Naive thymus-derived CD4-positive, alpha-beta T cell (primary cell): Measurements from ENCODE around the gene CIPC. TPM values are rescaled to one million over a fixed set of nuclear protein-coding genes. Genes with fewer than 3 reads are reported as not detected.

ENCODE experiments used
- ATAC-seq: fragments of 150-1000 bp; cut with Tn5 transposase; 2 replicates; pipeline ENCODE4 v1.10.0; 2021; ENCODE audit warnings: mild to moderate bottlenecking, moderate library complexity
- CTCF ChIA-PET: fragments of 350-600 bp; sonication (Branson Sonifier 250); formaldehyde crosslinking; loops from one replicate; lab custom pipeline; 2021; ENCODE audit warnings: antibody characterized with exemption; lab: Charles Lee
- POLR2A ChIA-PET: fragments of 350-600 bp; sonication (Branson Sonifier 250); formaldehyde crosslinking; loops from one replicate; lab custom pipeline; 2021; ENCODE audit warnings: antibody characterized with exemption, inconsistent platforms; lab: Charles Lee
- DNase-seq, 9 donors: peaks; one replicate each; pipeline versions ENCODE4 v3.0.0 to v3.0.0-alpha.2; 2020 to 2022; ENCODE audit warnings: mixed read lengths in 1 of 9
- H3K27ac ChIP-seq: one replicate; pipeline ENCODE4 v1.7.0; 2013; ENCODE audit warnings: mild to moderate bottlenecking, low read depth, low read length, moderate library complexity
- H3K27me3 ChIP-seq, 2 donors: one replicate each; pipeline ENCODE4 v1.7.0; 2013; ENCODE audit warnings: low read length in 2 of 2, mild to moderate bottlenecking in 2 of 2, moderate library complexity in 2 of 2; ENCODE audit not compliant: control insufficient read depth in 2 of 2, insufficient read depth in 2 of 2
- H3K36me3 ChIP-seq, 3 experiments: 1 replicate in 2 of 3; 2 replicates in 1 of 3; pipeline ENCODE4 v1.7.0; 2013; ENCODE audit warnings: low read length in 3 of 3, mild to moderate bottlenecking in 3 of 3, moderate library complexity in 1 of 3; ENCODE audit not compliant: insufficient read depth in 3 of 3, control insufficient read depth in 2 of 3
- H3K4me1 ChIP-seq, 2 donors: one replicate each; pipeline ENCODE4 v1.7.0; 2013; ENCODE audit warnings: low read length in 2 of 2, mild to moderate bottlenecking in 2 of 2, moderate library complexity in 1 of 2; ENCODE audit not compliant: control insufficient read depth in 2 of 2, insufficient read depth in 2 of 2
- H3K4me3 ChIP-seq: 2 replicates; pipeline ENCODE4 v1.7.0; 2013; ENCODE audit warnings: mild to moderate bottlenecking, low read length
- H3K9me3 ChIP-seq, 3 experiments: 1 replicate in 2 of 3; 2 replicates in 1 of 3; pipeline ENCODE4 v1.7.0; 2013; ENCODE audit warnings: low read length in 3 of 3; ENCODE audit not compliant: control insufficient read depth in 2 of 3
- H3K27ac Mint-ChIP-seq, 9 donors: one replicate each; pipeline ENCODE4 v1.8.0; 2020 to 2022; ENCODE audit warnings: mixed read lengths in 9 of 9, mild to moderate bottlenecking in 8 of 9, moderate library complexity in 5 of 9, inconsistent platforms in 2 of 9
- H3K27me3 Mint-ChIP-seq, 5 donors: one replicate each; pipeline ENCODE4 v1.8.0; 2021 to 2022; ENCODE audit warnings: mixed read lengths in 5 of 5, mild to moderate bottlenecking in 1 of 5
- H3K36me3 Mint-ChIP-seq, 5 donors: one replicate each; pipeline ENCODE4 v1.8.0; 2020 to 2022; ENCODE audit warnings: mixed read lengths in 5 of 5, mild to moderate bottlenecking in 3 of 5, inconsistent platforms in 1 of 5
- H3K4me1 Mint-ChIP-seq, 7 donors: one replicate each; pipeline ENCODE4 v1.8.0; 2020 to 2022; ENCODE audit warnings: mixed read lengths in 7 of 7, mild to moderate bottlenecking in 3 of 7, inconsistent platforms in 1 of 7
- H3K4me3 Mint-ChIP-seq, 10 donors: one replicate each; pipeline ENCODE4 v1.8.0; 2020 to 2022; ENCODE audit warnings: mild to moderate bottlenecking in 10 of 10, mixed read lengths in 10 of 10, moderate library complexity in 6 of 10, inconsistent platforms in 2 of 10
- H3K9me3 Mint-ChIP-seq, 11 donors: one replicate each; pipeline ENCODE4 v1.8.0; 2020 to 2022; ENCODE audit warnings: mixed read lengths in 11 of 11, mild to moderate bottlenecking in 4 of 11, inconsistent platforms in 1 of 11, moderate library complexity in 1 of 11
- intact Hi-C, 2 donors: fragments of 100-400 bp; cut with micrococcal nuclease; formaldehyde crosslinking; loops; one replicate each; pipeline ENCODE4 v1.15.1; 2023
- polyA plus RNA-seq, 2 donors: library from polyadenylated mRNA; unstranded; fragments of 300-500 nt; fragmentation: Illumina TruSeq; gene quantifications; one replicate each; pipeline ENCODE4 v1.2.3, GENCODE V29; 2021
- total RNA-seq, 6 experiments: library from RNA in 5 of 6; stranded (reverse) in 5 of 6; gene quantifications; 1 replicate in 5 of 6; 2 replicates in 1 of 6; pipeline ENCODE4 v1.2.3 and lab custom pipeline; 2021 to 2026

CIPC gene
- total and polyA plus RNA-seq, 7 experiments from 2014 or later, result 4.3 to 14.2 (median 10.5) TPM

- intact Hi-C loops, result no loop called here
- Mint-ChIP-seq H3K36me3 (no peaks in the 10 kb centered on the region), H3K9me3 (peaks cover 0 to 1% (median 0%) of the 10 kb centered on the region in 11 donors), H3K4me3 (no peak overlapping the region), H3K4me1 (peaks cover 0 to 14% (median 5%) of the 10 kb centered on the region in 7 donors), H3K27ac (no peak overlapping the region), H3K27me3 (peaks cover 54 to 66% (median 61%) of the 10 kb centered on the region in 5 donors)
- DNase-seq, result no peak
- Histone ChIP-seq H3K4me1 (no peaks in the 10 kb centered on the region), H3K4me3 (no peak overlapping the region), H3K9me3 (no peaks in the 10 kb centered on the region), H3K36me3 (no peaks in the 10 kb centered on the region), H3K27ac (no peak overlapping the region), H3K27me3 (peaks cover 0 to 4% of the 10 kb centered on the region in 2 donors)
- no peak for ATAC-seq
- CTCF ChIA-PET, result no interaction called here
- POLR2A ChIA-PET, result no interaction called here
Observed at GRCh38 chr14:77145975-77146740, 48.1 kb downstream of the CIPC start.

GRCh38 chr14:77148510-77149231 is 50.6 kb downstream of the CIPC start:
- ATAC-seq (no peak), DNase-seq (no peak)
- H3K4me1 ChIP-seq, result no peaks in the 10 kb centered on the region
- H3K27me3 Mint-ChIP-seq, result peaks cover 49 to 64% (median 53%) of the 10 kb centered on the region in 5 donors
- no peak overlapping the region for H3K27ac ChIP-seq
- peaks cover 0 to 1% (median 0%) of the 10 kb centered on the region in 11 donors for H3K9me3 Mint-ChIP-seq
- H3K27ac Mint-ChIP-seq, result no peak overlapping the region
- no peaks in the 10 kb centered on the region for H3K4me1 Mint-ChIP-seq
- no peaks in the 10 kb centered on the region for H3K9me3 ChIP-seq
- intact Hi-C loops, result no loop called here
- peaks cover 0 to 13% of the 10 kb centered on the region in 2 donors for H3K27me3 ChIP-seq
- H3K4me3 ChIP-seq, result no peak overlapping the region
- CTCF ChIA-PET, result interaction anchor here (0.6 to 1.6 kb wide), 2 partner anchors 167 to 1768 kb away, joined by 3 to 5 read pairs; no protein-coding TSS in a partner anchor
- POLR2A ChIA-PET, result no interaction called here
- no peaks in the 10 kb centered on the region for H3K36me3 ChIP-seq
- H3K4me3 Mint-ChIP-seq, result no peak overlapping the region
- no peaks in the 10 kb centered on the region for H3K36me3 Mint-ChIP-seq

- intact Hi-C loops, result loop anchor here in 1 of 2 donors (1.0 kb wide), 1 partner anchor 165 kb away; no protein-coding TSS in a partner anchor
- Mint-ChIP-seq H3K27ac (no peak overlapping the region), H3K4me3 (no peak overlapping the region), H3K9me3 (peaks cover 0 to 6% (median 0%) of the 10 kb centered on the region in 11 donors), H3K27me3 (peaks cover 41 to 56% (median 54%) of the 10 kb centered on the region in 5 donors), H3K36me3 (no peaks in the 10 kb centered on the region), H3K4me1 (no peaks in the 10 kb centered on the region)
- CTCF ChIA-PET, result interaction anchor here (0.9 kb wide), 1 partner anchor 8 kb away, joined by 5 read pairs; no protein-coding TSS in a partner anchor
- Histone ChIP-seq H3K4me3 (no peak overlapping the region), H3K27ac (no peak overlapping the region), H3K4me1 (no peaks in the 10 kb centered on the region), H3K27me3 (peaks cover 0 to 9% of the 10 kb centered on the region in 2 donors), H3K36me3 (no peaks in the 10 kb centered on the region), H3K9me3 (no peaks in the 10 kb centered on the region)
- DNase-seq, result no peak
- ATAC-seq, result no peak
- POLR2A ChIA-PET, result no interaction called here
Observed at GRCh38 chr14:77151245-77151644, 53.2 kb downstream of the CIPC start.

GRCh38 chr14:77151918-77152588 is 54.0 kb downstream of the CIPC start:
- Mint-ChIP-seq H3K4me1 (no peaks in the 10 kb centered on the region), H3K9me3 (peaks cover 0 to 6% (median 0%) of the 10 kb centered on the region in 11 donors), H3K36me3 (no peaks in the 10 kb centered on the region), H3K27ac (no peak overlapping the region), H3K4me3 (no peak overlapping the region), H3K27me3 (peaks cover 35 to 55% (median 46%) of the 10 kb centered on the region in 5 donors)
- DNase-seq (peak in 3 of 9 donors; percentile 9 to 18 (median 10)), ATAC-seq (peak; percentile 57)
- POLR2A ChIA-PET, result no interaction called here
- intact Hi-C loops, result loop anchor here (1.0 to 2.0 kb wide), 2 partner anchors 164 to 399 kb away; no protein-coding TSS in a partner anchor
- Histone ChIP-seq H3K4me3 (no peak overlapping the region), H3K27me3 (peaks cover 0 to 9% of the 10 kb centered on the region in 2 donors), H3K27ac (no peak overlapping the region), H3K36me3 (no peaks in the 10 kb centered on the region), H3K9me3 (no peaks in the 10 kb centered on the region), H3K4me1 (no peaks in the 10 kb centered on the region)
- CTCF ChIA-PET, result interaction anchor here (0.9 to 1.0 kb wide), 2 partner anchors 9 to 161 kb away, joined by 3 to 5 read pairs; no protein-coding TSS in a partner anchor

- Mint-ChIP-seq H3K27ac (no peak overlapping the region), H3K36me3 (peaks cover 0 to 5% (median 0%) of the 10 kb centered on the region in 5 donors), H3K27me3 (peaks cover 44 to 54% (median 49%) of the 10 kb centered on the region in 5 donors), H3K9me3 (peaks cover 0 to 6% (median 0%) of the 10 kb centered on the region in 11 donors), H3K4me3 (no peak overlapping the region), H3K4me1 (no peaks in the 10 kb centered on the region)
- Histone ChIP-seq H3K4me1 (no peaks in the 10 kb centered on the region), H3K27me3 (peaks cover 0 to 9% of the 10 kb centered on the region in 2 donors), H3K27ac (no peak overlapping the region), H3K9me3 (no peaks in the 10 kb centered on the region), H3K4me3 (no peak overlapping the region), H3K36me3 (no peaks in the 10 kb centered on the region)
- DNase-seq, result no peak
- ChIA-PET POLR2A (no interaction called here), CTCF (interaction anchor here (1.1 to 1.4 kb wide), 2 partner anchors 10 to 166 kb away, joined by 3 to 4 read pairs; no protein-coding TSS in a partner anchor)
- intact Hi-C loops, result loop anchor here in 1 of 2 donors (2.0 kb wide), 1 partner anchor 397 kb away; no protein-coding TSS in a partner anchor
- no peak for ATAC-seq
Observed at GRCh38 chr14:77153802-77154201, 55.7 kb downstream of the CIPC start.

- no peaks in the 10 kb centered on the region for H3K9me3 ChIP-seq
- no peaks in the 10 kb centered on the region for H3K4me1 ChIP-seq
- peaks cover 0 to 9% of the 10 kb centered on the region in 2 donors for H3K27me3 ChIP-seq
- Mint-ChIP-seq H3K4me1 (no peaks in the 10 kb centered on the region), H3K4me3 (no peak overlapping the region), H3K36me3 (peaks cover 0 to 5% (median 0%) of the 10 kb centered on the region in 5 donors), H3K9me3 (peaks cover 0 to 6% (median 0%) of the 10 kb centered on the region in 11 donors), H3K27me3 (peaks cover 47 to 56% (median 53%) of the 10 kb centered on the region in 5 donors), H3K27ac (no peak overlapping the region)
- H3K4me3 ChIP-seq, result no peak overlapping the region
- intact Hi-C loops, result no loop called here
- ChIA-PET CTCF (no interaction called here), POLR2A (no interaction called here)
- DNase-seq (no peak), ATAC-seq (no peak)
- no peaks in the 10 kb centered on the region for H3K36me3 ChIP-seq
- H3K27ac ChIP-seq, result no peak overlapping the region
Observed at GRCh38 chr14:77154421-77154820, 56.4 kb downstream of the CIPC start.
